Measurements from ENCODE around the gene RGS7. TPM values are rescaled to one million over a fixed set of nuclear protein-coding genes. Genes with fewer than 3 reads are reported as not detected.

Gene RGS7
- not detected for total RNA-seq

GRCh38 chr1:241356519-241357365, at the start of gene RGS7:
RGS7 (minus strand) TSS chr1:241357205.
- peak; percentile 50 for ATAC-seq

GRCh38 chr1:241406421-241406820, 49.4 kb upstream of the RGS7 start:
- ATAC-seq: no peak

- no peak for ATAC-seq
Measured at GRCh38 chr1:241401156-241401555, 44.2 kb upstream of the RGS7 start.

GRCh38 chr1:241396747-241397681, 40.0 kb upstream of the RGS7 start:
- no peak for ATAC-seq

GRCh38 chr1:241391926-241392710, 35.1 kb upstream of the RGS7 start:
- ATAC-seq: no peak

GRCh38 chr1:241390526-241390925, 33.5 kb upstream of the RGS7 start:
- no peak for ATAC-seq

- ATAC-seq: no peak
Measured at GRCh38 chr1:241389400-241389799, 32.4 kb upstream of the RGS7 start.

GRCh38 chr1:241387216-241387615, 30.2 kb upstream of the RGS7 start:
- ATAC-seq: no peak

GRCh38 chr1:241376701-241377100, 19.7 kb upstream of the RGS7 start:
- ATAC-seq: no peak

GRCh38 chr1:241375886-241376285, 18.9 kb upstream of the RGS7 start:
- no peak for ATAC-seq

GRCh38 chr1:241366196-241366595, 9.2 kb upstream of the RGS7 start:
- ATAC-seq: no peak

GRCh38 chr1:241362350-241362749, 5.3 kb upstream of the RGS7 start:
- ATAC-seq: no peak

- ATAC-seq: no peak
Measured at GRCh38 chr1:241357366-241358340, 648 bp upstream of the RGS7 start.

- no peak for ATAC-seq
Measured at GRCh38 chr1:241356187-241356518, 852 bp downstream of the RGS7 start.

- no peak for ATAC-seq
Measured at GRCh38 chr1:241355311-241356010, 1.5 kb downstream of the RGS7 start.

- ATAC-seq: no peak
Measured at GRCh38 chr1:241352401-241352800, 4.6 kb downstream of the RGS7 start.

- ATAC-seq: no peak
Measured at GRCh38 chr1:241351841-241352240, 5.2 kb downstream of the RGS7 start.

- no peak for ATAC-seq
Measured at GRCh38 chr1:241343956-241344355, 13.0 kb downstream of the RGS7 start.

GRCh38 chr1:241336335-241336734, 20.7 kb downstream of the RGS7 start:
- ATAC-seq: no peak

GRCh38 chr1:241332987-241333386, 24.0 kb downstream of the RGS7 start:
- no peak for ATAC-seq

- no peak for ATAC-seq
Measured at GRCh38 chr1:241332037-241332409, 25.0 kb downstream of the RGS7 start.

Data from esophagus mucosa (tissue), 1 donor.